ENCODE measurements around the gene SLC38A3. TPM values are rescaled to one million over a fixed set of nuclear protein-coding genes. Genes with fewer than 3 reads are reported as not detected.

SLC38A3 gene
- total RNA-seq, 1 donor from 2014 or later, result 0.07 TPM

GRCh38 chr3:50190936-50191660, 14.0 kb upstream of the SLC38A3 start, which contains the start of gene GNAT1:
Gene GNAT1, plus strand, starts transcription at chr3:50191610. Its CDS starts 116 bp downstream, at chr3:50191726.
- DNase-seq (ENCODE audit: low read depth, low spot score), result no peak

- DNase-seq (ENCODE audit: low read depth, low spot score), result no peak
These were observed 12.9 kb upstream of the SLC38A3 start for GRCh38 chr3:50192124-50192523.

GRCh38 chr3:50192689-50193141, 12.4 kb upstream of the SLC38A3 start:
- DNase-seq (ENCODE audit: low read depth, low spot score), result no peak

- DNase-seq (ENCODE audit: low read depth, low spot score), result no peak
These were observed 11.8 kb upstream of the SLC38A3 start for GRCh38 chr3:50193286-50193685.

GRCh38 chr3:50193746-50194127, 11.3 kb upstream of the SLC38A3 start:
- no peak for DNase-seq (ENCODE audit: low read depth, low spot score)

DNA sequence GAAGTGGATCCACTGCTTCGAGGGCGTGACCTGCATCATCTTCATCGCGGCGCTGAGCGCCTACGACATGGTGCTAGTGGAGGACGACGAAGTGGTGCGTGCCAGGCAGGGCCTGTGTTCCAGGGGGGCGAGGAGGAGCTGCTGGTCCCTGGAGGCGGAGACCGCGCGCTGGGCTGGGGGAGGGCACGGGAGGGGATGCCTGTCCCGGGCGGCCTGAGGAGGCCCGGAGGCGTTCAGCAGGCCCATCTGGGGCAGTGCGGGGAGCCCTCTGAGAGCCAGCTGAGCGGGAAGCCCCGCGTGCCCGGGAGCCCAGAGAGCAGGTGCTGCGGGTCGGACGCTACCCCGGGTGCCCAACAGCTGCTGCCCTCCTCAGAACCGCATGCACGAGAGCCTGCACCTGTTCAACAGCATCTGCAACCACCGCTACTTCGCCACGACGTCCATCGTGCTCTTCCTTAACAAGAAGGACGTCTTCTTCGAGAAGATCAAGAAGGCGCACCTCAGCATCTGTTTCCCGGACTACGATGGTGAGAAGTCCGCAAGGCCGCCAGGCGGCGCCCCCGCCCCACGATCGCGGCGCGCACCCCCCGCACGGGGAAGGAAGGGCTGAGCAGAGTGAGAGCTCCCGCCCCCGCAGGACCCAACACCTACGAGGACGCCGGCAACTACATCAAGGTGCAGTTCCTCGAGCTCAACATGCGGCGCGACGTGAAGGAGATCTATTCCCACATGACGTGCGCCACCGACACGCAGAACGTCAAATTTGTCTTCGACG, 10.8 kb upstream of the SLC38A3 start:
- no peak for DNase-seq (ENCODE audit: low read depth, low spot score)

GRCh38 chr3:50194903-50195500, 10.1 kb upstream of the SLC38A3 start:
- no peak for DNase-seq (ENCODE audit: low read depth, low spot score)

DNA sequence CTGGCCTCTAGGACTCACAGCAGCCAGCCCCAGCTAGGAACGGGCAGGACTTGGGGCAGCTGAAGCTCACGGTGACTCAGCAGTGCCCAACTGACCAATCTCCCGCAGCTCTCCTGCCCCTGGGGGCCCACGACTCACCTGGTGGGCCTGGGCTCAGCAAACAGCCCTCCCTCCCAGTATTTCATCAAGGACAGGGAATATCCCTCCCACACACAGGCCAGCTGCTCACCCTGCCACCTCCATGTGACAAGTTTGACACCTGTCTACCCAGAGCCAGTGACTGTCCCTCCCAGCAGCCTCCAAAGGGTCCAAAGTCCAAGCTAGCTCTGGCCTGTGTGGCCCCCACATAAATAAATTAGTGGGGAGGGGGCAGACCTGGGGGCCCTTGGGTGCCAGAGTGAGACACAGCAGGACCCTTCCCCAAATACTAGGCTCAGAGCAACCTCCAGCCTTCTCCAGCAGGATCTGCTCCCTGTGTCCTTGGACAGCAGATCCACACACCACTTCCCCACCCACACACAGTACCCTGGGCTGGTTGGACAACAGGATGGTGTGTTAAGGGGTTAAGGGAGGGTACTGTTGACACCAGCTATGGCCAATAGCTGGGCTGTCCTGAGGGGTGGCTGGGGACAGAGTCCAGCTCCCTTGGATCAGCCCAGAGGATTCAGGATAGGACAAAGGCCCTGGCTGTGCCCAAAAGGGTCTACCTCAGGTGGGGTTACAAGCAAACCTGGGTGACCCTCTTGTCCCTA, 9.4 kb upstream of the SLC38A3 start:
- no peak for DNase-seq (ENCODE audit: low read depth, low spot score)

DNA sequence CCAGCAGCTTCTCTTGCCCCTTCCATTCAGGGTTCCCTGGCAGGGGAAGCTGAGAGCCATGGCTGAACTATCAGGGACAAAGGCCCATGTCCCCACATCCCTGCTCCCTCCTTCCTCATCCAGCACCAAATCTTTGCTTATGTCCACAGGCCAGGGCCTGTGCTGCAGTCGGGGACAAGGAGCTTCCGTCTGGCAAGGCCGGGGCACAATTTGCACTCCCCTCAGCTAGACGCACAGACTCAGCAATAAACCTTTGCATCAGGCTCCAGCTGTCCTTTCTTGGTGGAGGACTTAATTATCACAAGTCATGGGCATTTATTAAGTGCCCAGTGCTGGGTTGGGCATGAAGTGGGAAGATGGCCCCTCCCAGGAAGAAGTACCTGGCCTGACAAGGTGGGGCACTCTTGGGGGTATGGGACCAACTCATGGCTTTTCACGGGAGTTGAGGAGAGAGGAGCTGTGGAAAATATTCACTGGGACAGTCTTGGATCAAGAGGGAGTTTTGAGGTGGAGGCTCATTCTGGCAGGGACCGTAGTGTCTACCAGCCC, 8.7 kb upstream of the SLC38A3 start:
- DNase-seq (ENCODE audit: low read depth, low spot score), result no peak

DNA sequence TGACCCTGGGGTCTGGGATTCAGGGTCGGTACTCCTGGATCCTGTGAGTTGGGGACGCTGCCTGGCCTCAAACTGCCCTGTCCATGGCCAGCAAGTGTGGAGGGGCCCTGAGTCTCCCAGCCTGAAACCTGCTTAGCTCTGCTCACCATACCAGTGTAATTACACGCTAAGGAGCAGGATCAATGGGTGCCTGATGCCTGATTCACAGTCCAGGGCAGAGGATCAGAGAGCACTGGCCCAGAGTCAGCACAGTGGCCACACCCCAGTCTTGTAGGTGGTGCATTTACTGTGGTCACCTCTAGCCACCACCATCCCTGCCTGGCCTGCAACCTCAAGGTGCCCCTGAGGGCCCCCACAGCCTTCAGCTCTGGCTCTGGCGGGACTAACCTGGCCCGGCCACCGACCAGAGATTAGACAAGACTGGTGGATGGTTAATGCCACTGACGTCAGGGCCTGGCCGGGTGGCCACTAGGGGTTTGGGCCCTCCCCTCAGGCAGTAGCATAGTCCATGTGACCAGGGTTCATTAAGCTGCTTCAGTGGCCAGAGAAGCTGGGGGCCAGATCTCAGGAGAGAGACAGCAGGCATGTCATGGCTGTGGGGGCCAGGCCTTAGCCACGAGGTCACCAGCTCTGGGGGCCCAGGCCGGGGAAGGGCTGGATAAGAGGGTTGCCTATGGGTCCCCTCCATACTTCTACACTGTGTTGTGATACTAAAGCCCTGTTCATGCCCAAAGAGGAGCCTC, 3.3 kb upstream of the SLC38A3 start:
- DNase-seq (ENCODE audit: low read depth, low spot score), result no peak

GRCh38 chr3:50202353-50203112, 2.5 kb upstream of the SLC38A3 start:
- DNase-seq (ENCODE audit: low read depth, low spot score), result no peak

DNA sequence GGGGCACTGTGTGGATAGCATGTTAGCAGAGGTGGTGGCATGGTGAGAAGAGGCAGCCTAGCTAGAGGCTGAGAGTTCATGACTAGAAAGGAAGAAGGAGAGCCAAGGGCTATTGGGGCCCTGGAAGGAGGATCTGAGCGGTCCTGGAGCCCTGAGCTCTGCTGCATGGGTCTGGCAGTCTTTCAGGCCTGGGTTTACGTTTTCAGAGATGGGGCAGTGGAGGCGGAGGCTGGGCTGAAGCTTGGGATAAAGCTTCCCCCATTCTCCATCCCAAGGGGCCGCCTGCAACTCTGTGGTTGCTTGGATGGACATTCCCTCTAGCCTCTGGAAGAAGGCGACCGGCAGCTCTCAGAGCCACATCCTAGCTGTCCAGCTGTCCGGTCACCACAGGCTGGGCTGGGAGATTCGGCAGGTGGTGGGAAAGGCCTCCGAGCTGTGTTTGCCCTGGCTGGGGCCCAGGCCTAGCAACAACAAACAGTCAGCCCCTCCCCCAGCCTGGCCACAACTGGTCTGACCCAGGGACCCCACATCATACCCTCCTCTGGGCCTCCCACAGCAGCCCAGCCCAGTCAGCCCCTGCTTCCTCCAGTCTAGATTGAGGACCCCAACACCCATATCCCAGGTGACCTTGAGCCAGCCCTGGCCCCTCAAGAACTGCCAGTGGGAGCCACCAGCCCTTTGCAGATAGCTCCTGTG, 1.8 kb upstream of the SLC38A3 start:
- DNase-seq (ENCODE audit: low read depth, low spot score), result no peak

- DNase-seq (ENCODE audit: low read depth, low spot score), result no peak
These were observed 965 bp upstream of the SLC38A3 start for GRCh38 chr3:50203809-50204803.

- no peak for DNase-seq (ENCODE audit: low read depth, low spot score)
These were observed 574 bp downstream of the SLC38A3 start for GRCh38 chr3:50205413-50206276.

GRCh38 chr3:50207359-50208042, 2.4 kb downstream of the SLC38A3 start:
- DNase-seq (ENCODE audit: low read depth, low spot score), result no peak

GRCh38 chr3:50208677-50209344, 3.7 kb downstream of the SLC38A3 start:
- no peak for DNase-seq (ENCODE audit: low read depth, low spot score)
